ENCODE data around the gene DTX1. TPM values are rescaled to one million over a fixed set of nuclear protein-coding genes. Genes with fewer than 3 reads are reported as not detected.
A peak's percentile ranks its signal among the peaks of the same experiment; 100 is the strongest.

DTX1 gene
- total and polyA plus RNA-seq, 3 donors from 2014 or later, result 15.0 to 26.9 (median 22.8) TPM

DNA sequence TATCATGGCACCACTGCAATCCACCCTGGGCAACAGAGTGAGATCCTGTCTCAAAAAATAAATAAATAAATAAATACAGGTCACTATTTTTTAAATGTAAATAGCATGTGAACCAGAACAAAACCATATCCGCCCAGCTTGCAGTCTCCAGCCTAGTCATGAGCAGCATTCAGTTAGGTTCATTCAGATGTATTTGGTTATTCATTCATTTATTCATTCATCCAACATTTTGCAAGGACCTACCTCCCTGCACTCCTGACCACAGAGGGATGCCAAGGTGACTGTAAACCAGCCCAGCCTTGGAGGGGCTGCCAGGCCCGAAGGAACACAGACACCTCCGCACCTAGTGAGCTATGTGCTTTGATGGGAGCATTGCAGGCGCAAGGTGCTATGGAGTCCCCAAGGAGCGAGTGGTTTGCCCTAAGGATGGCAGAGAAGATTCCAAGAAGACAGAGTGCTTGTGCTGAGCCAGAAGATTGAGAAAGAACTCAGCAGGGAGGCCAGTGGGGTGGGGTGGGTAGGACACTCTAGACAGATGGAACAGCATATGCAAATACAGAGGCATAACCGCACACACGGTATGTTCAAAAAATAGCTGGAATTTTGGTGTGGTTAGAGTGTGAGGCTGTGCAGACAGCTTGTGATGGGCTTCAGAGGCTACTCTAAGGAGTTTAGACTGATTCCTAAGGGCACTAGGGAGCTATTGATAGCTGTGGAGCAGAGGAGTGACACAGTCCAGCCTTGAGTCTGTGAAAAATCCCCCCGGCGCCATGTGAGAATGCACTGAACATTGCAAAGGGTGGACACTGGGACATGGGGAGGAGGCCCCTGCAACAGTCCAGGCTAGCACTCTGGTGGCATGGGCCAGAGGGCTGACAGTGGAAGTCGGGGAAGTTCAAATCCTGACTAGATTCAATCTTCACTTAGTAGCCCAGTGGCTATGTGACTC lies 11.7 kb downstream of the DTX1 start:
- no peaks in the 10 kb centered on the region for H3K9me3 ChIP-seq
- H3K27ac ChIP-seq, result no peak overlapping the region
- WGBS, 2 donors, result 93% methylated on average over 10 of the region's 10 CpGs
- DNase-seq, result no peak
- TF ChIP-seq POLR2A (IDR thresholded peaks at IDR 0.05), result no peak
- TF ChIP-seq, protein P1, sequence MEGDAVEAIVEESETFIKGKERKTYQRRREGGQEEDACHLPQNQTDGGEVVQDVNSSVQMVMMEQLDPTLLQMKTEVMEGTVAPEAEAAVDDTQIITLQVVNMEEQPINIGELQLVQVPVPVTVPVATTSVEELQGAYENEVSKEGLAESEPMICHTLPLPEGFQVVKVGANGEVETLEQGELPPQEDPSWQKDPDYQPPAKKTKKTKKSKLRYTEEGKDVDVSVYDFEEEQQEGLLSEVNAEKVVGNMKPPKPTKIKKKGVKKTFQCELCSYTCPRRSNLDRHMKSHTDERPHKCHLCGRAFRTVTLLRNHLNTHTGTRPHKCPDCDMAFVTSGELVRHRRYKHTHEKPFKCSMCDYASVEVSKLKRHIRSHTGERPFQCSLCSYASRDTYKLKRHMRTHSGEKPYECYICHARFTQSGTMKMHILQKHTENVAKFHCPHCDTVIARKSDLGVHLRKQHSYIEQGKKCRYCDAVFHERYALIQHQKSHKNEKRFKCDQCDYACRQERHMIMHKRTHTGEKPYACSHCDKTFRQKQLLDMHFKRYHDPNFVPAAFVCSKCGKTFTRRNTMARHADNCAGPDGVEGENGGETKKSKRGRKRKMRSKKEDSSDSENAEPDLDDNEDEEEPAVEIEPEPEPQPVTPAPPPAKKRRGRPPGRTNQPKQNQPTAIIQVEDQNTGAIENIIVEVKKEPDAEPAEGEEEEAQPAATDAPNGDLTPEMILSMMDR (IDR thresholded peaks at IDR 0.05), result no peak
- no peak overlapping the region for H3K4me3 ChIP-seq
- peaks cover 22% of the 10 kb centered on the region for H3K4me1 ChIP-seq
- intact Hi-C loops (cut with DNase I; ENCODE audit: low total_unique reads), result no loop called here
- no peaks in the 10 kb centered on the region for H3K27me3 ChIP-seq
- H3K36me3 ChIP-seq (ENCODE audit: low read depth, missing control alignments), result no peaks in the 10 kb centered on the region

GRCh38 chr12:113069149-113069548 lies 12.6 kb downstream of the DTX1 start:
- H3K27ac ChIP-seq, result no peak overlapping the region
- no peak for DNase-seq
- peaks cover 22% of the 10 kb centered on the region for H3K4me1 ChIP-seq
- intact Hi-C loops (cut with DNase I; ENCODE audit: low total_unique reads), result no loop called here
- H3K27me3 ChIP-seq, result no peaks in the 10 kb centered on the region
- WGBS, 2 donors, result 79 to 85% methylated on average over 4 to 5 of the region's 5 CpGs
- H3K36me3 ChIP-seq (ENCODE audit: low read depth, missing control alignments), result no peaks in the 10 kb centered on the region
- H3K4me3 ChIP-seq, result no peak overlapping the region
- TF ChIP-seq POLR2A (IDR thresholded peaks at IDR 0.05), result no peak
- TF ChIP-seq, protein P1 (IDR thresholded peaks at IDR 0.05), result no peak
- H3K9me3 ChIP-seq, result no peaks in the 10 kb centered on the region

DNA sequence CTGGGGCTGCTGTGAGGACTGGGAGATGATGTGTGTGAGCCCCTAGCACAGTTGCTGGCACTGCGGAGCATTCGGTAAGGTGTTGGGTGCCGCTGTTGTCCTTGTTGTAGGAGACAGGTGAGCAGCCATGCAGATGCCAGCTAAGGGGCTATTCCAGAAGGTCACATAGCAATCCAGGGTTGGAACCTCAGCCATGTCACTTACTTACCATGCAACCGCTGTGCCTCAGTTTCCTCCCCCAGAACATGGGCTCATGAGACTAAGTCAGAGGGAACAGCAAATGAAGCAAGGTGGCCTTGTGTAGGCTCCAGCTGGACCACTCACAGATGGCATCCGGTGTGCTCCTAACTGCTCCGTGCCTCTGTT lies 13.2 kb downstream of the DTX1 start:
- 80 to 91% methylated on average over 5 to 6 of the region's 6 CpGs for WGBS, 2 donors
- no peak overlapping the region for H3K4me3 ChIP-seq
- peaks cover 22% of the 10 kb centered on the region for H3K4me1 ChIP-seq
- no peak for TF ChIP-seq POLR2A (IDR thresholded peaks at IDR 0.05)
- TF ChIP-seq, protein P1 (IDR thresholded peaks at IDR 0.05), result no peak
- intact Hi-C loops (cut with DNase I; ENCODE audit: low total_unique reads), result no loop called here
- H3K9me3 ChIP-seq, result no peaks in the 10 kb centered on the region
- H3K36me3 ChIP-seq (ENCODE audit: low read depth, missing control alignments), result no peaks in the 10 kb centered on the region
- H3K27ac ChIP-seq, result peak overlapping the region in 1 of 2 donors; percentile 47
- no peaks in the 10 kb centered on the region for H3K27me3 ChIP-seq
- no peak for DNase-seq

- intact Hi-C loops (cut with DNase I; ENCODE audit: low total_unique reads), result no loop called here
- no peaks in the 10 kb centered on the region for H3K9me3 ChIP-seq
- no peak overlapping the region for H3K4me3 ChIP-seq
- 48 to 64% methylated on average over 9 to 15 of the region's 15 CpGs for whole genome bisulfite sequencing, 2 donors
- DNase-seq, result peak; percentile 44
- H3K36me3 ChIP-seq (ENCODE audit: low read depth, missing control alignments), result no peaks in the 10 kb centered on the region
- H3K27ac ChIP-seq, result peak overlapping the region; percentile 47 to 82
- no peaks in the 10 kb centered on the region for H3K27me3 ChIP-seq
- TF ChIP-seq, protein P1 (IDR thresholded peaks at IDR 0.05), result no peak
- no peak for TF ChIP-seq POLR2A (IDR thresholded peaks at IDR 0.05)
- peaks cover 22% of the 10 kb centered on the region for H3K4me1 ChIP-seq
Measured at GRCh38 chr12:113070117-113070906, 13.8 kb downstream of the DTX1 start.
